PFSK-1 (cell line): ENCODE measurements around the gene SLC25A51.

Experiments used
- FOXP2 ChIP-seq: optimal IDR thresholded peaks from 2 replicates; pipeline ENCODE3; 2011; ENCODE audit warnings: borderline replicate concordance, control low read depth, inconsistent platforms; ENCODE audit not compliant: insufficient read depth; ENCODE audit errors: extremely low read length, extremely low read depth
- POLR2AphosphoS5 ChIP-seq: IDR thresholded peaks from 2 replicates; pipeline ENCODE4 v1.6.1; 2012; ENCODE audit warnings: low read depth, mild to moderate bottlenecking, control low read depth, low read length, moderate library complexity
- REST ChIP-seq, 2 experiments: IDR thresholded peaks; 2 replicates each; pipeline versions ENCODE4 v1.6.1 to v1.8.0; 2011 to 2012; ENCODE audit warnings: low read depth in 2 of 2, low read length in 2 of 2, control low read depth in 1 of 2, inconsistent platforms in 1 of 2, mild to moderate bottlenecking in 1 of 2, moderate library complexity in 1 of 2; ENCODE audit not compliant: insufficient read depth in 1 of 2
- TAF1 ChIP-seq: IDR thresholded peaks from 2 replicates; pipeline ENCODE4 v1.6.1; 2012; ENCODE audit warnings: low read length, control low read depth, borderline replicate concordance; ENCODE audit not compliant: insufficient read depth

- no peak for TF ChIP-seq REST (IDR thresholded peaks at IDR 0.05; ENCODE audit: insufficient read depth in 1 of 2, low read depth in 2 of 2, low read length in 2 of 2)
- TF ChIP-seq TAF1: no peak
- no peak for TF ChIP-seq POLR2AphosphoS5
- TF ChIP-seq FOXP2: no peak
Measured at GRCh38 chr9:37839496-37840461, 64.1 kb downstream of the SLC25A51 start.
